ENCODE data around the gene NKX6-2.
"Not testable (repeated sequence)": the region's sequence is repeated elsewhere in the genome, so short reads cannot be mapped to it uniquely, and the experiment has no call there.

Gene NKX6-2

GRCh38 chr10:132781556-132781955, 4.4 kb downstream of the NKX6-2 start:
- FAIRE-seq (no peak), DNase-seq (ENCODE audit: low spot score) (no peak)

- DNase-seq (ENCODE audit: low spot score) (no peak), FAIRE-seq (no peak)
These were observed 5.6 kb downstream of the NKX6-2 start for GRCh38 chr10:132780356-132780755.

- FAIRE-seq (no peak), DNase-seq (ENCODE audit: low spot score) (no peak)
These were observed 6.2 kb downstream of the NKX6-2 start for GRCh38 chr10:132779549-132780294.

- DNase-seq (ENCODE audit: low spot score) (no peak), FAIRE-seq (no peak)
These were observed 8.5 kb downstream of the NKX6-2 start for GRCh38 chr10:132777441-132777840.

- FAIRE-seq (no peak), DNase-seq (ENCODE audit: low spot score) (no peak)
These were observed 9.1 kb downstream of the NKX6-2 start for GRCh38 chr10:132776821-132777220.

- no peak for FAIRE-seq
- no peak for DNase-seq (ENCODE audit: low spot score)
These were observed 9.8 kb downstream of the NKX6-2 start for GRCh38 chr10:132776186-132776585.

- DNase-seq (ENCODE audit: low spot score) (no peak), FAIRE-seq (peak; percentile 94)
These were observed 10.8 kb downstream of the NKX6-2 start for GRCh38 chr10:132774902-132775863.

GRCh38 chr10:132774181-132774901, 11.6 kb downstream of the NKX6-2 start:
- FAIRE-seq (no peak), DNase-seq (ENCODE audit: low spot score) (no peak)

- not testable (repeated sequence) for FAIRE-seq; DNase-seq (ENCODE audit: low spot score)
These were observed 13.1 kb downstream of the NKX6-2 start for GRCh38 chr10:132772816-132773215.

GRCh38 chr10:132770061-132771021, 15.6 kb downstream of the NKX6-2 start:
- FAIRE-seq: no peak
- DNase-seq (ENCODE audit: low spot score): no peak

GRCh38 chr10:132768346-132769248, 17.4 kb downstream of the NKX6-2 start:
- FAIRE-seq: no peak
- no peak for DNase-seq (ENCODE audit: low spot score)

GRCh38 chr10:132766291-132766690, 19.7 kb downstream of the NKX6-2 start:
- FAIRE-seq: no peak
- no peak for DNase-seq (ENCODE audit: low spot score)

- FAIRE-seq (no peak), DNase-seq (ENCODE audit: low spot score) (no peak)
These were observed 20.5 kb downstream of the NKX6-2 start for GRCh38 chr10:132765435-132765834.

GRCh38 chr10:132764108-132764507, 21.8 kb downstream of the NKX6-2 start:
- no peak for FAIRE-seq
- no peak for DNase-seq (ENCODE audit: low spot score)

GRCh38 chr10:132763545-132763944, 22.4 kb downstream of the NKX6-2 start:
- no peak for DNase-seq (ENCODE audit: low spot score)
- peak; percentile 92 for FAIRE-seq

GRCh38 chr10:132762267-132762666, 23.7 kb downstream of the NKX6-2 start:
- DNase-seq (ENCODE audit: low spot score) (no peak), FAIRE-seq (no peak)

- DNase-seq (ENCODE audit: low spot score) (no peak), FAIRE-seq (no peak)
These were observed 24.4 kb downstream of the NKX6-2 start for GRCh38 chr10:132761395-132762060.

- no peak for FAIRE-seq
- DNase-seq (ENCODE audit: low spot score): no peak
These were observed 27.1 kb downstream of the NKX6-2 start for GRCh38 chr10:132758865-132759264.

GRCh38 chr10:132757171-132757570, 28.8 kb downstream of the NKX6-2 start:
- FAIRE-seq (no peak), DNase-seq (ENCODE audit: low spot score) (no peak)
